ENCODE measurements around the gene CAPN8.

The CAPN8 gene

DNA sequence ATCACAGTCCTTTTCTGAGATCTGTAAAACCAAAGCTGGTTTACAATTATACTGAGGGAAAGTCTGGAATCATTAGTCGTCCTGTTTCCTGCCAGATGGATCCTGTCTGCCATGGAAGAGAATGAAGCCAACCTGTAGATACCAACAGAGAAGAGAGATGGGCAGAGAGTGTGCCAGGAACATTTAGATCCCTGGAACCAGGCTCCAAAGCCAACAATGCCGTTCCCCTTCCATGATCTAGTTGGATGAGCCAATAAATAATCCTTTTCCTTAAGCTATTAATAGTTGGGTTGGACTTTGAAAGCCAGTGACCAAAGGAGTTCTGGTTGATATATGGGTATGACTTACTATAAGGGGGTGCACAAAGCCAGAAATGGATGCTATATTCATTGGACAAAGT, 15.0 kb downstream of the CAPN8 start:
- no peak for TF ChIP-seq POLR2A (IDR thresholded peaks at IDR 0.05; ENCODE audit: low read depth, low read length)
- TF ChIP-seq POLR2AphosphoS5 (IDR thresholded peaks at IDR 0.05; ENCODE audit: low read depth, low read length): no peak
- no peak for TF ChIP-seq TAF1 (IDR thresholded peaks at IDR 0.05; ENCODE audit: borderline replicate concordance, low read depth, low read length)
- no peak for FAIRE-seq
- no peak for DNase-seq (ENCODE audit: insufficient read length)

DNA sequence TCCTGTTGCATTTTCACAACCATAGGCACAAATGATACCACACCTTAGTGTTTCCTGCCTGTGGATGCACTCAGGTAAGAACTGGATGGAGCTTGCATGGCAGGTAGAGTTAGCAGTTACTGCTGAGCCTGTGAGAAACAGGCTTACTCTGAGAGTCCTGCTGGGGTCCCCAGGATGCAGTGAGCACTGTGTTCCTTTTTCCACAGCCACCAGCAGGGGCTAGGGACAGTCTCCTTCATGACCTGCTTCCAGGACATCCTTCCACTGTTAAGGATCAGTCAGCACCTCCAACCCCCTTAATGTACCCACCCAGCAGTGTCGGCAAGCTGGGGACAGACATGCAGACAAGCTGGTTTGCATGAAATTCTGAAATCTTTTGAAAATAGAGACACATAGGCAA, 16.3 kb downstream of the CAPN8 start:
- FAIRE-seq: no peak

DNA sequence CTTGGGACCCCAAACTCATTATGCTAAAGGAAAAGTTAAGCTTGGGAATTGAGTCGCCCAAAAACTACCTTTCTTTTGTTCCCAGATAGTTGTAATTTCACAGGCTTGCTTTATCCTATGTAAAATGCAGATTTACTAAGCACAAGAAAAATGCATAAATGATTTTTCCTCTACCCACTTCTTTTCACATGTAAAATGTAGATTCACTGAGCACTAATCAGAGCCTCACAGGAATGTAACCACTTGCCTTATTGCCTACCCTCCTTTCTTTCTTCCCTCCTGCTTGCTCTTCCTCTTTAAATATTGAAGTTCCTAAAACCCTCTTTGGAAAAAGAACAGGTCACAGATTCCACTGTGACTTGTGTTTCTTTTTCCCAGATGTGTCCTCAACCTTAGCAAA, 18.3 kb downstream of the CAPN8 start:
- no peak for FAIRE-seq
- TF ChIP-seq POLR2A (IDR thresholded peaks at IDR 0.05; ENCODE audit: low read depth, low read length): no peak
- TF ChIP-seq POLR2AphosphoS5 (IDR thresholded peaks at IDR 0.05; ENCODE audit: low read depth, low read length): no peak
- TF ChIP-seq TAF1 (IDR thresholded peaks at IDR 0.05; ENCODE audit: borderline replicate concordance, low read depth, low read length): no peak

More for the DNA sequence above, 16.3 kb downstream of the CAPN8 start:
- no peak for TF ChIP-seq TAF1 (IDR thresholded peaks at IDR 0.05; ENCODE audit: borderline replicate concordance, low read depth, low read length)
- no peak for TF ChIP-seq POLR2A (IDR thresholded peaks at IDR 0.05; ENCODE audit: low read depth, low read length)
- no peak for TF ChIP-seq POLR2AphosphoS5 (IDR thresholded peaks at IDR 0.05; ENCODE audit: low read depth, low read length)
- DNase-seq (ENCODE audit: insufficient read length): no peak

DNA sequence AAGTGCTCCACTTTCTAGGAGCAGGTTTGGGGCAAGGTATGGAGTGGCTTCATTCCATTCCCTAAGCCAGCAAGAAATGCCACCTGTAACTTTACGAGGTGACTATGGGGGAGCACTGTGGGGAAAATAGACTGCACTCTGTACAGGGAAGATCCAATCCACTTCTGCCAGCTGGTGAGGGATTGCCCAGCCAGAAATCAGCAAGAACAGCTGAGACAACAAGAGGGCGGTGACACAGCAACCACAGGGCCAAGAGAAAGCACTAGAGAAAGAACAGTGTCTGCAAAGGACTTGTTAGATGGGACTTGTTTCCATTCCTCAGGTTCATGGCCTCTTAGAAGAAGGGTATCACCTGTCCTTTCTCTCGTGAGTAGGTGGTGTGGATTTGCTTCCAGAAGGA, 19.6 kb downstream of the CAPN8 start:
- TF ChIP-seq POLR2A (IDR thresholded peaks at IDR 0.05; ENCODE audit: low read depth, low read length) (no peak), TAF1 (IDR thresholded peaks at IDR 0.05; ENCODE audit: borderline replicate concordance, low read depth, low read length) (no peak), POLR2AphosphoS5 (IDR thresholded peaks at IDR 0.05; ENCODE audit: low read depth, low read length) (no peak)
- FAIRE-seq (no peak), DNase-seq (ENCODE audit: insufficient read length) (no peak)

More for the DNA sequence above, 18.3 kb downstream of the CAPN8 start:
- DNase-seq (ENCODE audit: insufficient read length): no peak

DNA sequence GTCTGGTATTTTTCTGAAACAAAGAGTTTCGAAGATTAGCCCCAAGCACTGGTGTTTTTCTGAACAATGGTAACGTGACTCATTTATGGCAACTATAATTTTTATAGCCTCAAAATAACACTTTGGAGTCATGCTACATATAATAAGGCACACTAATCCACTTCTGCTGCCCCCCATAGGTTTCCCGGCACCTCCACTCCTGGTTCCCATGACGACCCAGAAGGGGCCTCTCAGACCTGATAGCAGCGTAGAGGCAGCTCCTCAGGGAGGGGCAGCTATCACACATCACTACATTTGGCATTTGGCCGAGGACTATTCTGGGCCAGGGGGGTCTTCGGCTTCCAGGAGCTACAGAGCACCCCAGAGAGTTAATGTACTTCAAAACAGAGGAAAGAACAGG, 23.3 kb downstream of the CAPN8 start:
- FAIRE-seq (no peak), DNase-seq (ENCODE audit: insufficient read length) (no peak)
- no peak for TF ChIP-seq POLR2A (IDR thresholded peaks at IDR 0.05; ENCODE audit: low read depth, low read length)
- TF ChIP-seq POLR2AphosphoS5 (IDR thresholded peaks at IDR 0.05; ENCODE audit: low read depth, low read length): no peak
- no peak for TF ChIP-seq TAF1 (IDR thresholded peaks at IDR 0.05; ENCODE audit: borderline replicate concordance, low read depth, low read length)

DNA sequence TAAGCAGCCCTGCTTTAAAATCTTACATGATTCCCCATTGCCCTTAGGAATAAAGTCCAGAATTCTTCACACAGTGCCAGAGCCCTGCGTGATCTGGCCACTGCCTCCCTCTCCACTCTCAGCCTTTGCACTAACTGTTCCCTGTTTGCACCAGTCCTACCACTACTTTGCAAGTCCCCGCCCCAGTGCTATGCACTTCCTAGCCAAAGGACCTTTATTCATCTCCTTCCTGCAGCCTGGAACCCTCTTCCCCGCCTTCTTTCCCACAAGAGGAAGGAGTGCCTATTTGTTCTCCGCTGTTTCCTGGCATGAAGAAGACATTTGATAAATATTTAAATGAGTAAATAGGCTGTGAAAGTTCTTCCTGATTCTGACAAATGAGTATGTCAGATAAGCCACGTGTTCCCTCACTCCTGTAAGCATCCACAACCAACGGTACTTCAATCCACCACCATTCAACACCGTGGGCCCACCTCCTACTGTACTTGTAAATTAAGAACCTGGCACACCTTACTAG, 23.9 kb downstream of the CAPN8 start:
- DNase-seq (ENCODE audit: insufficient read length) (no peak), FAIRE-seq (no peak)
- TF ChIP-seq POLR2AphosphoS5 (IDR thresholded peaks at IDR 0.05; ENCODE audit: low read depth, low read length): no peak
- TF ChIP-seq TAF1 (IDR thresholded peaks at IDR 0.05; ENCODE audit: borderline replicate concordance, low read depth, low read length): no peak
- no peak for TF ChIP-seq POLR2A (IDR thresholded peaks at IDR 0.05; ENCODE audit: low read depth, low read length)

DNA sequence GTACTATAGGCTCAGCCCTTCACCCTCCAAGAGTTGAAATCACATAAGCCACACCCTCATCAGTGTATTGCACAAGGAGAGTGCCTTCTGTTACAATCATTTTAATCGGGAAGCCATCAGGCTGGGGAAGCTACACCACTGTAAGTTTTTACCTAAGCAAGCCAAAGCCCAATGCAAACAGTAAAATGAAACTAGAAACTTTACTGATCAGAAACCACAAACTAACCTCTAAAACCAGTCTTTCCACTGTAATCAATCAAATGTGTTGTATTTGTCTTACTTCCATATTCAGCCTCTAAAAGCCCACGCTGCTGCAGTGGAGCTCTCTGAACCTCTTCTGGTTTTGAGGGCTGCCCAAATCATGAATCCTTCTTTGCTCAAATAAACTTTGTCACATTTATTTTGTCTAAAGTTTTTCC, 26.2 kb downstream of the CAPN8 start:
- no peak for DNase-seq (ENCODE audit: insufficient read length)
- FAIRE-seq: no peak
- TF ChIP-seq TAF1 (IDR thresholded peaks at IDR 0.05; ENCODE audit: borderline replicate concordance, low read depth, low read length) (no peak), POLR2AphosphoS5 (IDR thresholded peaks at IDR 0.05; ENCODE audit: low read depth, low read length) (no peak), POLR2A (IDR thresholded peaks at IDR 0.05; ENCODE audit: low read depth, low read length) (no peak)

DNA sequence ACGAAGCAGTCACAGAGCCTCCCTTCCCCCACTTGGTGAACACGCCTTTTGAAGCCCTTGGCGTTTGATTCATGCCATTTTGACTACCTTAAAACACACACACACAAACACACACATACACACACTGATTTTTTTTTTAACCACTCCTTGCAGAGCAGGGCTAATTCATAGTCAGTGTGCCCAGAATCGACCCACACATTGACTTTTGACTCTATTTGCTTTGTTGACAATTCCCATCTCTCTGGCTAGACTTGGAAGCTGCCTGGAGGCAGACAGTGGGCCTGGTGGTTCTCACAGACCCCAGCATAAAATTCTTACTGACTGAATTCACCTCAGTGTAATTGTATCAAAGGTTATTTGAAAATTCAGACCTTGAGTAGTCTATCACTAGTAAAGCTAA, 30.3 kb downstream of the CAPN8 start:
- no peak for DNase-seq (ENCODE audit: insufficient read length)
- FAIRE-seq: no peak
- TF ChIP-seq POLR2A (IDR thresholded peaks at IDR 0.05; ENCODE audit: low read depth, low read length) (no peak), POLR2AphosphoS5 (IDR thresholded peaks at IDR 0.05; ENCODE audit: low read depth, low read length) (no peak), TAF1 (IDR thresholded peaks at IDR 0.05; ENCODE audit: borderline replicate concordance, low read depth, low read length) (no peak)

DNA sequence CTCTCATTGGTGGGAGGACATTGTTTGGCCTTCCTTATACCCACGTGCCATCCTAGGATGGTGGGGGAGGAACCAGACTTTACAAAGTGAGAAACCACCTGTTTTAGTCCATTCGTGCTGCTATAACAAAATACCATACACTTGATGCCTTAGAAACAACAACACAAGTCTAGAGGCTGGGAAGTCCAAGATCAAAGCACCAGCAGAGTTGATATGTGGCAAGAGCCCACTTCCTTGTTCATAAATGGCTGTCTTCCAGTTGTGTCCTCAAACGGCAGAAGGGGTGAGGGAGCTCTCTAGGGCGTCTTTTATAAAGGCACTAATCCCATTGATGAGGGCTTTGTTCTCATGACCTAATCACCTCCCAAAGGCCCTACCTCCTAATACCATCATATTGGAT, 31.1 kb downstream of the CAPN8 start:
- FAIRE-seq (no peak), DNase-seq (ENCODE audit: insufficient read length) (no peak)
- TF ChIP-seq POLR2A (IDR thresholded peaks at IDR 0.05; ENCODE audit: low read depth, low read length): no peak
- TF ChIP-seq POLR2AphosphoS5 (IDR thresholded peaks at IDR 0.05; ENCODE audit: low read depth, low read length): no peak
- TF ChIP-seq TAF1 (IDR thresholded peaks at IDR 0.05; ENCODE audit: borderline replicate concordance, low read depth, low read length): no peak

DNA sequence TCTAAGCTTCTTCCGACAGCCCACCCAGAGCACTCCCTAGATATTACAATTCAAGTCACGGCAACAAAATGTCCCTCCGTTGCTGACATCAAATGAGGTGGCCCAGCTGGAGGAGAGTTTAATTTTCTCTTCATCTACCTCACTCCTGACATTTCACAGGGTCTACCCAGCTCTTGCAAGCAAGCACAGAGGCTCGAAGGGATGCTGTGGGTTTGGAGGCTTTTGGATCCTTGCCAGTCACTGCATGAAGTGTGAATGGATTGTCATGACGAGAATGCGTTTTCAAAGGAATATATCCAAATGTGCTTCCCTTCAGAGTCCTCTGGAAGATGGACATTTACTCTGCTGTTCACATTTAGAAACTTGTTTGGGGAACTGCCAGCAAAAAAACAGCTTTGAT, 33.5 kb downstream of the CAPN8 start:
- TF ChIP-seq TAF1 (IDR thresholded peaks at IDR 0.05; ENCODE audit: borderline replicate concordance, low read depth, low read length): no peak
- TF ChIP-seq POLR2AphosphoS5 (IDR thresholded peaks at IDR 0.05; ENCODE audit: low read depth, low read length): no peak
- TF ChIP-seq POLR2A (IDR thresholded peaks at IDR 0.05; ENCODE audit: low read depth, low read length): no peak
- FAIRE-seq (no peak), DNase-seq (ENCODE audit: insufficient read length) (no peak)

DNA sequence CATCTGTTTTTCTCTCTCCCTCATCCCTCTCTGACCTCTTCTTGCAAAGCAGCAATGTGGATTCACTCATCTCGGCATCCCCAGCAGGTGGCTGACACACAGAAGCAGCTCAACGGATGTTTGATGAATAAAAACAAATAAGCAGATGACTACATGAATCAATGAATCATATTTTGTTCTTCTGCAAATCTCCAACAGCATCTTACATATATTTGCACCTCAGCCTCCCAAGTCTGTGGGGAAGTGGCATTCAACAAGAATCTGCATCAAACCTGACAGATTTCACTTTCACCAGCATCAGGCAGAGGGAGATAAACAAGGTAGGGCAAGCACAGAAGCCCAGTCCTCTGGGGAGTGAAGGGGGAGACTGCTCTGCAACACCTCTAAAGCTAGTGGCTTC, 34.0 kb downstream of the CAPN8 start:
- DNase-seq (ENCODE audit: insufficient read length) (no peak), FAIRE-seq (no peak)
- no peak for TF ChIP-seq POLR2A (IDR thresholded peaks at IDR 0.05; ENCODE audit: low read depth, low read length)
- TF ChIP-seq POLR2AphosphoS5 (IDR thresholded peaks at IDR 0.05; ENCODE audit: low read depth, low read length): no peak
- no peak for TF ChIP-seq TAF1 (IDR thresholded peaks at IDR 0.05; ENCODE audit: borderline replicate concordance, low read depth, low read length)

DNA sequence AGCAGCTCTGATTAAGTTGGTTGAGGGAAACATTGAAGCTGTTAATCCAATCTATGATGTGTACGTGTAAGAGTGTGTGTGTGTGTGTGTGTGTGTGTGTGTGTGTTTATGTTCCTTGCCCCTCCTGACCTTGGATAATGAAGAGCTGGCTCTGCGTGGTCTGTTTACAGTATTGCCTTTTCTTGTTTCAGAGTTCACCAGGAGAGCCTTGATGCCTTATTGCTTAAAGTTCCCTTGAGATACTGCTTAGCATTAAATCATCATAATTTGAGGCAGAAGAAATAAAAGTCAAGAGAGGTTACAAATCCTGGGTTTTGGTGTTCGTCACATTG, 36.4 kb downstream of the CAPN8 start:
- no peak for DNase-seq (ENCODE audit: insufficient read length)
- no peak for TF ChIP-seq POLR2A (IDR thresholded peaks at IDR 0.05; ENCODE audit: low read depth, low read length)
- TF ChIP-seq POLR2AphosphoS5 (IDR thresholded peaks at IDR 0.05; ENCODE audit: low read depth, low read length): no peak
- no peak for TF ChIP-seq TAF1 (IDR thresholded peaks at IDR 0.05; ENCODE audit: borderline replicate concordance, low read depth, low read length)
- no peak for FAIRE-seq
